GM18868 (cell line): Measurements from ENCODE around the gene CCDC190.
"Not testable (repeated sequence)": the region's sequence is repeated elsewhere in the genome, so short reads cannot be mapped to it uniquely, and the experiment has no call there.

Source experiments
- ATAC-seq: cut with Tn5 transposase; IDR thresholded peaks from one replicate; pipeline ENCODE4 v1.9.1; 2021; ENCODE audit warnings: mild to moderate bottlenecking, moderate library complexity; ENCODE audit not compliant: unreplicated experiment

The CCDC190 gene

GRCh38 chr1:162861101-162861500, at the start of gene CCDC190:
Gene CCDC190 (minus strand): TSS chr1:162861175. CDS start chr1:162859646, 1,529 bp downstream.
- no peak for ATAC-seq

DNA sequence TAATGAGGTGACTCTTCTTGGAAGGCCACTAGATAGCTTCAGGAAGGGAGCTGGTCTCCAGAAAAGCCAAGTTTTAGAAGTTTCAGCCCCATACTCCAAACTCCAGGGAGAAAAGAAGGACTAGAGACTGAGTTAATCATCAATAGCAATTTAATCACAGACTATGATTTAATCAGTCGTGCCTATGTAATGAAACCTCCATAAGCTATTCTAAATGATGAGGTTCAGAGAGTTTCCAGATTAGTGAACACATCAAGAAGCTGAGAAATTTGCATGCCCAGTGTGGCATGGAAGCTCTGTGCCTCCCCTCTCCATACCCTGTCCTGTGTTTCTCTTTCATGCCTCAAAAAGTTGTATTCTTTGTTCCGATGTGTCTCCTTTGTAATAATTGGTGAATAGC, 49.2 kb upstream of the CCDC190 start:
- ATAC-seq, result no peak

DNA sequence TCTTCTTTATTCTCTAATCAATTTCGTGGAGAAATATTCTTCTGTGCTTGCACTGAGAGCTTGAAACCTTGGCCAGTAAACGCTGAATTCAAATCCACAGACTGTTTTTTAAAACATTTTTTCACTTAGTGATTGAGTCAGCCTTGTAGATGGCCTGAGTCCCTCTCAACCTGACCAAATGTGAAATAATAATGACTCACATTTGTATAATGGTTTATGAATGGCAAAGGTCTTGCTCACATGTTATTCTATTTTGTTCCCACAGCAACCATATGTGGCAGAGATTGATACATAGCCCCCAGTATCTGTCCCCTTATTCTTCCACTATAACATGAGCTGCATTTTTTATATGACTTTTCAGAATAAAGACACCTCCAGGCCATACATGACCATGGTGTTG, 47.8 kb upstream of the CCDC190 start:
- ATAC-seq, result no peak

DNA sequence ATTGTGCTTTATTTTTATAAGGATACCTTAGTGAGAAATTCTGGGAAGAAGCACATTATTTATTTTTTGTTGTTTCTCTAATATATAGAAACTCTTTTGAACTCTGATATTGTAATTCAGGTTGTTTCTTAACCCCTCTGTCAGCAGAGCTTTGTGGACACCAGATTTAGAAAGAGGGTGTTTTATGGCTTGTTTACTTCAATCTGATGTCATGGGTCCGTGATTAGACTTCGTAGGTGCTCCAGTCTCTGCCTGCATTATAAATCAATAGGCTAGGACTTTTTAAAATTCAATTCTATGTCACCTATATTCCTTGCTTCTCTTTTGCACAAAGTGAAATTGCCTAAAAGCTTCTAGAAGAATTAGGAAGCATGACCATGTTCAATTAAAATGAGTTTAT, 47.3 kb upstream of the CCDC190 start:
- ATAC-seq, result no peak

- no peak for ATAC-seq
Measured at GRCh38 chr1:162906485-162906884, 45.5 kb upstream of the CCDC190 start.

DNA sequence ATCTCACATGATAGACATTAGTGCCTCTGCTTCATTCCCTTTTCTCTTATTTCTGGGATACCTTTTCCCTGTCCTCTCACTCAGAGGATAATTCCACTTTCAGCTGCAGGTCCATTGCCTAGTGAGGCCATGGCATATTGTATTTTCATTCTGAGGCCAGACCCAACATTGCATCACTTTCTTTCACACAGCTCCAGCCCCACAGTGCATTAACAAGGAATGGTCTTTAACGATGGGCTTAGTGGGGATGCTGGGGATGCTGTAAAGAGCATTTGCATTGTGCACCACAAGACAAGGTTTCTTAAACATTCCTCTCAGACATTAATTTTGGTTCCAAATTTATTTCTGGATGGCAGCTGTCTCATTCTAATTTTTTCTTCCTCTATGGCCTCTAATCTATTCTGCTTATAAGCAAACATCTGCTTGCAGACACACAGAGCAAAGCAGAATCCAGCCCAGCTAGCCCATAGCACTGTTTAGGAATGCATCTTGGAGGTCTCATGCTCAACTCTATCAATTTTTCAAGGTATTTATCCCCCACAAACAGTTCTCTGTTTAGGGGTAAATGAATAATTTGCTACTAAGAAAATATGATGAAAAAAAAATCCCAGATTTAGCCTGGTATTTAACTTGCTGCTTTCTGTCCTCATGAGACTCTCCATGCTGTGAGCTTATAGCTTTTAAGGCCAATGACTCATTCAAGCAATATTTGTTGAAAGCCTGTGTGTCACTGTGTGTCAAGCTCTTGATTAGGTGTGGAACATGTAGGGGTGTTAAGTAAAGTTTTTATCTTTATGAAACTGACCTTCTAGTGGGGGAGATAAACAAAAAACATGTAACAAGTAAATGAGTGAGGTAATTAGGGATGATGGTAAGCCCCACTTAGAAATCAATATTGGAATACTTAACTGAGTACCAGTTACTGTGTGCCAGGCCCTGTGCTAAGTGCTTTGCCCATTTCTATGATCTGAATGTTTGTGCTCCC, 44.5 kb upstream of the CCDC190 start:
- ATAC-seq, result no peak

GRCh38 chr1:162904579-162904978, 43.6 kb upstream of the CCDC190 start:
- ATAC-seq, result no peak

DNA sequence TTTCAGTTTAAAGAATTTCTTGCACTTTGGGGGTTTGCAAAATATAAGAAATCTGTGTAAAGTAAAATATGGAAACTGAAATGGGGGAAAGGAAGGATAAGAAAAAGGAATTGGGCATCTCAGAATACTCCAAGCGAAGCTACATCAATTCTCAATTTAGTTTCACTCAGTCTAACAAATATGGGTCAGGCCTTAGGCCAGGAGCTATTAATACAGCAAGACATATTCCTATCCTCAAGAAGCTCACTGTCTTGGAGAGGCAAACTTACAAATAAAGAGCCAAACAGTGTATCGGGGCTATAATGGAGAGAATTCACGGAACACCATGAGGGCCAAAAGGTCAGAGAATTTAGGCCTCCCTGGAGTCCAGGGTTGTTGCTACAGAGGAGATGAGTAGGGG, 43.0 kb upstream of the CCDC190 start:
- ATAC-seq, result no peak

GRCh38 chr1:162903246-162903645, 42.3 kb upstream of the CCDC190 start:
- ATAC-seq, result no peak

DNA sequence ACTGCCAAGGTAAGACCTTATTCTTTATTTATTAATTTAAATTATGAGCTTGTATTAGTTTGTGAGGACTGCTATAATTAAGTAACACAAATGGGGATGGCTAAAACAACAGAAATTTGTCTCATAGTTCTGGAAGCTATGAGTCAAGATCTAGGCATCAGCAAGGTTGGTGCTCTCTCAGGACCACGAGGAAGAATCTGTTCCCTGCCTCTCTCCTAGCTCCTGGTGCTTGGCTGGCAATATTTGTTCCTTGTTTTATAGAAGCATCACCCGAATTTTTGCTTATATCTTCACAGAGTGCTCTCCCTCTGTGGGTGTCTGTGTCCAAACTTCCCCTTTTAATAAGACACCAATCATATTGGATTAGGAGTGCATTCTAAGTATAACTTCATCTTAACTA, 41.4 kb upstream of the CCDC190 start:
- no peak for ATAC-seq

GRCh38 chr1:162901243-162901642, 40.3 kb upstream of the CCDC190 start:
- no peak for ATAC-seq

DNA sequence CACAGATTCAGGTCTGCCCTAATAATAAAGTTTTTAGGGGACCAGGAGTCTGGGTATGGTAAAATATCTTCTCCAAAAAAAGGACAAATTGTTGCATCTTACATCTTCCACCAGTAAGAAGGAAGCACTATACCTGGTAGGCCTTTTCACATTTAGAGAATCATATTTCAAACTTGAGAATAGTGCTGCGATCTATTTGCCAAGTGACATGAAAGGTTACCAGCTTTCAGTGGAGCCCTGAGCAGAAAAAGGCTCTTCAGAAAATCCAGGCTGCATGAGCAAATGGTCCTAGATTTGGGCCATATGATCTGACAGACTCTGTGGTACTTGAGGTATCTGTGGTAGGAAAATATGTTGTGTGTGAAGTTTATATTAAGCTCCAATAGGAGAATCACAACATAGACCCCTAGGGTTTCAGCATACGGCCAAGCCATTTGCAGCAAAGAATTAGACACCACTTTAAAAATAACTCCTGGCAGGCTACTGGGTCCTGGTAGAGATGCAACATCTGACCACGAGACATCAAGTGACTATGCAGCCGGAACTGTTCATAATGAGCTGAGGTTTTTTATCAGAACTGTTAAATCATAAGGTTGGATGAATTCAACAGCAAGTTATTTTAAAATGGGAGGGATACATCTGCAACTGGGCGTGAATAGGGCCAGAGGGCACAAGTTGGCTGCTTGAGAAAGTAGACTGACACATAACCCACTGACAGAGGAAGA, 38.6 kb upstream of the CCDC190 start:
- no peak for ATAC-seq

- no peak for ATAC-seq
Measured at GRCh38 chr1:162893612-162893908, 32.6 kb upstream of the CCDC190 start.

DNA sequence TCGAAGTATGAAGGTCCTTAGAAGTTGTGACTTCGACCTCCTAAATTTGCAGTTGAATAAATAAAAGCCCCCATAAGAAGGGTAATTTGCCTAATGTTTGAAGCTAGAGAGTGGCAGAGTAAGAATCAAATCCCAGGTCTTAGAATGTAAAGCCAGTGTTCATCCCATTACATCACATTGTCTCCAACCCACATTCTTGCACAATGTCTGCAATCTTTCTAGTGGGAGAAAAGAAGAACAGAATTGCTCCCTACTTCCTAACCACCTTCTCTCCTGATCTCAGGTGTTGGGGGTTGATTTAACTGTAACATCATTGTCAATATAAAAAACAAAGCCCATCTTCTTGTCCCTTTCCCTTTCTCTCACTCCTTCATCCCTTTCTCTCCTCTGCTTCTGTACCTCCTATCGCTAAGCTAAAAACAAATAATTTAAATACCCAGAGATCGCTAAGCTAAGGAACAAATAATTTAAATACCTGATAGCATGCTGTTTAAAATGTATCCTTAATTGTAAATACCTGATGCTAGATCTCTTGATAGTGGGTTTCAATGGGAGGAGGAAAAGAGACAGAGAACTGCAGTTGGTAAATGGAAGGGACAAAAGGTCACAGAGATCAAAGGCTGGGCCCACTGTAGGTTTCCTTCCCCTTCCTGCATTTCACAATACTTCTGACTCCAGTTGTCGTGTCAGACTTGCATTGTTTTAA, 32.1 kb upstream of the CCDC190 start:
- no peak for ATAC-seq

GRCh38 chr1:162889989-162890388, 29.0 kb upstream of the CCDC190 start:
- no peak for ATAC-seq

DNA sequence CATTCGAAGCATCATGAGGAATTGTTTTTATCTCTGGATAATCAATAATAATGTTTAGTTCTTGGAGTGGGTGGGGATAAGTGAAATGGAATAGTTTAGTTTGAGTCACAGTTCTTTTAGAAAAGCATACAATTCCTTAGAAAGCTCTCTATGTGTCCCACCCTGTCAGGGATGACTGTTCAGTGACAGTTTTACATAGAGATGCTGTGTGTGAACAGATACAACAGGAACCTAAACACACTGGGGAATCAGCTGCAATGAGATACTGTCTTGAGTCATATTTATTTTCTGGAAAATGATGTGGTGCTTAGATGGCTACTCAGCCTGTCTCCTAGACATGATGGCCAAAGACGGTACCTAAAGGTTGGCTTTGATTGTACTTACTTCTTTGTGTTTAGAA, 25.7 kb upstream of the CCDC190 start:
- ATAC-seq, result no peak

DNA sequence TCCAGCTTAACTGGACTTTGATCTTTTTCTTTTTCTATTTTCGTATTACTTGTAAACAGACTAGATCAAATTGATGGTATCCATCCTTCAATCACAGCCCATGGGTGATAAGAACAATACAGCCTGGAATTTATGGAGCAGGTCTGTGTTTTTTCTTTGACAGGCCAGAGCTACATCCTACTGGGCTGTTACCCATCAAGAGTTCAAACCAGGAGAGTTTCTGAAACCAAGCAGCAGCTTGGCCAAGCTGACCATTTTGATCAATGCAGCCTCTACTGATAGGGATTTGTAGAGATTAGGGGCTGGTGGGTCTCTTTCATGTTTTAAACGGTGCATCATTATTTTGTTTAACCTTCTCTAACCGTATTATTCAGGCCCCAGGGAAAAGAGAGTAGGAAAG, 24.3 kb upstream of the CCDC190 start:
- no peak for ATAC-seq

DNA sequence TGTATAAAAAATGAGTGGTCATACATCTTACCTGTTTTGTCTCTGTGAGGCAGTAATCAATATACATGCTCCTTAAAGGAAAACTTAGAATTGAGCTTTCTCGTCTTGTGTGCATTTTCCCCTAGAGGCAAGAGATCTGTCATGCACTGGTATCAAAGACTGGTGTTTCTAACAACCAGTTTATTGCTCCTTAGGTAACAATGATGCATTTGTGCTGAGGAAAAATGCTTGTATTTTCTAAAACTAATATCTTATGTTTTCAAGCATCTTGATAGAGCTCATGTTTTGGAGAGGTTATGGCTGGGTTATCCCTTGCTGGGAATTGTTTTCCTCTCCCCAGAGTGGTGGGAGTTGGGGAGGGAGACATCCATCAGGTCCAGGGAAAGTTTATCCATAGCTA, 23.9 kb upstream of the CCDC190 start:
- no peak for ATAC-seq

DNA sequence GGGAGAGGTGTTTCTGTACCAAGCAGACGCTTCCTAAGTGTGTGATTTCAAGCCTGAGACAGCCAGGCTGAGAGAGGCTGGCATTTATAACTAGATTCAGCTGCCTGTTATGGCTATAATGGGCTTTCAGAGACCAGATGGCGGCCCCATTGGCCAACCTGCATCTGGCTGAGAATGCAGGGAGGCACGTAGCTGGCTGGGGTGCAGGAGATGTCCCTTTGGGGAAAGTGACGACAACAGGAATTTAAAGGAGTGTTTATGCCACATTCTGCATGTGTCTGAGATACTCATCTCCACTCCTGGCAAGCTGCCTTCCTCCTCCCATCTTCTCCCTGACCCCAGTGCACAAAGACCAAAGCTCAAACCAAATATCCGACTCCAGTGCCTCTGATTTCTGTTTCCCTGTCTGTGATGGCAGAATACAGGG, 21.3 kb upstream of the CCDC190 start:
- no peak for ATAC-seq

- no peak for ATAC-seq
Measured at GRCh38 chr1:162881590-162881989, 20.6 kb upstream of the CCDC190 start.

- ATAC-seq, result not testable (repeated sequence)
Measured at GRCh38 chr1:162880617-162881016, 19.6 kb upstream of the CCDC190 start.
